GM10266 (cell line): ENCODE results near the gene SYNPR.
"Not testable (repeated sequence)": the region's sequence is repeated elsewhere in the genome, so short reads cannot be mapped to it uniquely, and the experiment has no call there.

ENCODE experiments used
- DNase-seq: peaks from one replicate; pipeline ENCODE4 v3.0.0; 2012; ENCODE audit errors: extremely low spot score
- TF ChIP-seq, protein P1 (sequence below): IDR thresholded peaks from 2 replicates; pipeline ENCODE4 v1.5.1; 2012; ENCODE audit warnings: mild to moderate bottlenecking, low read depth; ENCODE audit not compliant: control insufficient read depth, insufficient read depth; ENCODE audit errors: missing control alignments

SYNPR gene

DNA sequence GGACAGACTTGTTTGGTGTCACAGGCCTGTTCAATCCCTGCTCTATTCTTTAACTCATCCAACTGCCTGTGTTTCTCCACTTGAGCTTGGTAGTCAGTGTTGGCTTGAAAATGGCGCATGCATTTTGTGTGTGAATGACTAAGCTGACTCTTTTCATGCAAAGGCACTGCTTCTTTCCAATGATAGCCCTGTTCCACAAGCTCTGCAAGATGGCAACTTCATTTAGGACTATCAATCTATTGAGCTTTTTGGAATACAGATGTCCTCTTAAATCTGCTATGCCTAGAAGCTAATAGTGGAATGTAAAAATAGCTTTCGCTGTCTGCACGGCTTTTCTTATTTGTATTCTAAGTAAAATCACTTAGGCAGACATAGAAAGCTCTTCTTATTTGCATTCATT, 33.6 kb upstream of the SYNPR start:
- TF ChIP-seq, protein P1, sequence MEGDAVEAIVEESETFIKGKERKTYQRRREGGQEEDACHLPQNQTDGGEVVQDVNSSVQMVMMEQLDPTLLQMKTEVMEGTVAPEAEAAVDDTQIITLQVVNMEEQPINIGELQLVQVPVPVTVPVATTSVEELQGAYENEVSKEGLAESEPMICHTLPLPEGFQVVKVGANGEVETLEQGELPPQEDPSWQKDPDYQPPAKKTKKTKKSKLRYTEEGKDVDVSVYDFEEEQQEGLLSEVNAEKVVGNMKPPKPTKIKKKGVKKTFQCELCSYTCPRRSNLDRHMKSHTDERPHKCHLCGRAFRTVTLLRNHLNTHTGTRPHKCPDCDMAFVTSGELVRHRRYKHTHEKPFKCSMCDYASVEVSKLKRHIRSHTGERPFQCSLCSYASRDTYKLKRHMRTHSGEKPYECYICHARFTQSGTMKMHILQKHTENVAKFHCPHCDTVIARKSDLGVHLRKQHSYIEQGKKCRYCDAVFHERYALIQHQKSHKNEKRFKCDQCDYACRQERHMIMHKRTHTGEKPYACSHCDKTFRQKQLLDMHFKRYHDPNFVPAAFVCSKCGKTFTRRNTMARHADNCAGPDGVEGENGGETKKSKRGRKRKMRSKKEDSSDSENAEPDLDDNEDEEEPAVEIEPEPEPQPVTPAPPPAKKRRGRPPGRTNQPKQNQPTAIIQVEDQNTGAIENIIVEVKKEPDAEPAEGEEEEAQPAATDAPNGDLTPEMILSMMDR = no peak

DNA sequence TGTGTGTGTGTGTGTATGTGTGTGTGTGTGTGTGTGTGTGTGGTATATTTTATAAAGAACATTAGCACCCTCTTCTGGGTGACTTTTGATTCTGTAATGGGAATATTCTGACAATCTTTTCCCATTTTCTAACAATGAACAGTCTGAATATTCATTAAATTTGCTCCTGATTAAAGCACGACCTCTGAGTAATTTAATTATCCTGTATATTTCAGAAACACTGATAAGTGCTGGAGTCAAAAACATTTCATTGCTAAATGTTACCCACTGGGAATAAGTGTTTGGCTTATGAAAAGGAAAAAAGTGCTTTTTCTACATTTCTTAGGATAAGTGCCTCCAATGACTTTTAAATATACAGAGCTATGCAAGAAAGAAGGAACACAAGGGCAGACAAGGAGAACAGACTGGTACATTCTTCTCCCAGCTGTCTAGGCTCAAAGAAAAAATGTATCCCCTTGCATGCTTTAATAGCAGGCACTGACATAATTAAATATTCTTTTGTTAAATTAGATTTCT, 32.3 kb upstream of the SYNPR start:
- DNase-seq = no peak
- TF ChIP-seq, protein P1 = no peak

More for the DNA sequence above, 33.6 kb upstream of the SYNPR start:
- no peak for DNase-seq

DNA sequence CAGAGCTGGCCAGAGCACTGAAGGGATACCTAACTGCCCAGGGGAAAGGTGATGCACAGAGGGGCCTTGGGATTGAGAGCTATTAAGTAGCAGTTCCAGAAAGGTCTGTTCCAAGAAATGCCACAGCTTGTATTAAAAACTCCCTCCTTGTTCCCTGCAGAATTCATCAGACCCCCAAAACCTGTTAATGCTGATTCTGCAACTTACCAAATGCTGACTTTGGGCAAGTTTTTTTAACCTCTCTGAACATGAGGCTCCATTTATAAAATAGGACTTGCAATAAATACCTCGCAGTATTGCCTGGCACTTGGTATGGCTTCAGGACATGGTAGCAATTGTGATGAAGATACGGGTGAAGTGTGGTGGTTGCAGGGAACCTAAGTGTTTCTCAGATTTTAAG, 30.1 kb upstream of the SYNPR start:
- DNase-seq = no peak
- TF ChIP-seq, protein P1 = no peak

DNA sequence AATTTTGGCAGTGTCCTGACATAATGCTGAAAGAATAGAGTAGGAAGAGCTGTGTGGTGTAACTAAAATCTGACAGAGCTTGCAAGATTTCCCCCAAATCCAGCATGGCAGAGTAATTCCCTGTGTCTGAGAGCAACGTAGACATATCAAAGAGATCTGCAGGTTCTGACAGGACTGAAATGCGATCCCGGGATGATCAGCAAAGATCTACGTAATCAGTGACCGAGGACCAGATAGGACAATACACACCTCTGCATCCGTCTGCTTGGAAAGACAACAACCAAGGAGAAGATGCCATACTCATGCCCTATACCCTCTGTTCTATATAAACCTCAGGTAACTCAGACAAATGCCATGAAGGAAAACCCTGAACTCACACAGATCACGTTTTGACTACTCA, 26.6 kb upstream of the SYNPR start:
- DNase-seq = no peak
- TF ChIP-seq, protein P1 = no peak

DNA sequence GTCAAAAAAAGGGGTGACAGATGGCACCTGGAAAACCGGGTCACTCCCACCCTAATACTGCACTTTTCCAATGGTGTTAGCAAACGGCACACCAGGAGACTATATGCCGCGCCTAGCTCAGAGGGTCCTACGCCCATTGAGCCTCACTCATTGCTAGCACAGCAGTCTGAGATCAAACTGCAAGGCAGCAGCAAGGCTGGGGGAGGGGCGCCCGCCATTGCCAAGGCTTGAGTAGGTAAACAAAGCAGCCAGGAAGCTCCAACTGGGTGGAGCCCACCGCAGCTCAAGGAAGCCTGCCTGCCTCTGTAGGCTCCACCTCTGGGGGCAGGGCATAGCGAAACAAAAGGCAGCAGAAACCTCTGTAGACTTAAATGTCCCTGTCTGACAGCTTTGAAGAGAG, 22.3 kb upstream of the SYNPR start:
- DNase-seq = not testable (repeated sequence)

DNA sequence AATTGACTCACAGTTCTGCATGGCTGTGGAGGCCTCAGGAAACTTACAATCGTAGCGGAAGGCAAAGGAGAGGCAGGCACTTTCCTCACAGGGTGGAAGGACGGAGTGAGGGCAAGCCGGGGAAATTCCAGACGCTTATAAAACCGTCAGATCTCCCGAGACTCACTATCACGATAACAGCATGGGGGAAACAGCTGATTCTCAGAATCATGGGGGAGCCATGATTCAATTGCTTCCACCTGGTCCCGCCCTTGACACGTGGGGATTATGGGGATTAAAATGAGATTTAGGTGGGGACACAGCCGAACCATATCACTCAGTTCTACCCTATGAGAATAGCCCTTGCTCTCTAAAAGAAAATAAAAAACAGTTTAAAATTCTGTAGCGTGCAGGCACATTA, 13.4 kb upstream of the SYNPR start:
- no peak for DNase-seq
- TF ChIP-seq, protein P1 = no peak

DNA sequence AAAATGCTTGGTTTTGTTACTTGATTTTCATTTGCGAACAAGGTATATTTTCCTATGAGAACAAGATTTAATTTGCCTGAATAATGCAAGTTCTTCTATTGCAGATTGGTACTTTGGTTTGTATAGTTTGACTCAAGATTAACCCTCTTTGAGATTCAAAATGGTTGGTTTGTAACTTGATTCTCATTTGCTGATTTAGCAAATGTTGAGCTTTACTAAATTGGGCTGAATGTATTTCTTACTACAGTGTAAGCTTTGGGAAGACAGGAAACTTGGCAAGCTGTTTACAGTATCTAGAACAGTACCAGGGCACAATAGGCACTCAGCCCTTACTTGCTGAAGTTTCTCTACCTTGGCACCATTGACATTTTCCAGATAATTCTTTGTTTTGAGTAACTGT, 3.7 kb upstream of the SYNPR start:
- DNase-seq = no peak
- TF ChIP-seq, protein P1 = no peak
